Testis (tissue), 3 donors: Measurements from ENCODE around the gene NRSN1. TPM values are rescaled to one million over a fixed set of nuclear protein-coding genes. Genes with fewer than 3 reads are reported as not detected.

Experiments
- DNase-seq: peaks from one replicate; pipeline ENCODE4 v3.0.0-alpha.2; 2019
- H3K27ac ChIP-seq, 2 donors: fragments of 200-600 bp; sonication (generic); one replicate each; pipeline ENCODE4 v1.5.1; 2019
- H3K27me3 ChIP-seq: fragments of 200-600 bp; sonication (generic); one replicate; pipeline ENCODE4 v1.5.1; 2019
- H3K36me3 ChIP-seq: fragments of 200-600 bp; sonication (generic); one replicate; pipeline ENCODE4 v1.5.1; 2017; ENCODE audit warnings: low read depth; ENCODE audit errors: missing control alignments
- H3K4me1 ChIP-seq: fragments of 200-600 bp; sonication (generic); one replicate; pipeline ENCODE4 v1.5.1; 2019
- H3K4me3 ChIP-seq, 2 donors: fragments of 200-600 bp; sonication (generic); one replicate each; pipeline ENCODE4 v1.5.1; 2017 to 2019
- H3K9me3 ChIP-seq: fragments of 200-600 bp; sonication (generic); one replicate; pipeline ENCODE4 v1.5.1; 2017
- CTCF ChIP-seq, 3 experiments: fragments of 450-650 bp in 2 of 3; fragments of 200-600 bp in 1 of 3; sonication (generic) in 1 of 3; IDR thresholded peaks; one replicate each; pipeline ENCODE4 v1.5.1; 2016 to 2019; ENCODE audit warnings: antibody characterized with exemption in 3 of 3, mild to moderate bottlenecking in 2 of 3, moderate library complexity in 1 of 3
- POLR2A ChIP-seq: fragments of 450-650 bp; IDR thresholded peaks from one replicate; pipeline ENCODE4 v1.6.1; 2017; ENCODE audit warnings: antibody characterized with exemption, mild to moderate bottlenecking, moderate library complexity
- WGBS, 2 donors: methylation state at CpG; one replicate each; pipeline ENCODE4 v1.1.5; 2018; 5-methylcytosine and 5-hydroxymethylcytosine counted together
- intact Hi-C: fragments of 100-400 bp; cut with DNase I; formaldehyde crosslinking; loops from one replicate; pipeline ENCODE4 v1.15.1; 2023; ENCODE audit warnings: low total_unique reads
- polyA plus RNA-seq: library from polyadenylated mRNA; stranded (reverse); fragments of 350-450 nt; fragmentation: Illumina TruSeq; extraction: RNeasy Lipid Tissue Mini Kit (QIAGEN cat#74804); gene quantifications from one replicate; pipeline ENCODE4 v1.2.3, GENCODE V29; 2014; ENCODE audit warnings: low read depth, low replicate concordance; ENCODE audit not compliant: insufficient read depth
- total RNA-seq, 2 donors: library from RNA; depleted of rRNA; stranded (reverse); fragments of >200 nt; gene quantifications; one replicate each; pipeline ENCODE4 v1.2.3, GENCODE V29; 2016

NRSN1 gene
- total and polyA plus RNA-seq, 3 donors from 2014 or later = 0.37 to 0.42 TPM; not detected in 1

GRCh38 chr6:24092407-24092806, 33.6 kb upstream of the NRSN1 start:
- no peak overlapping the region for H3K27ac ChIP-seq
- H3K9me3 ChIP-seq = no peaks in the 10 kb centered on the region
- DNase-seq = no peak
- H3K4me3 ChIP-seq = no peak overlapping the region
- no peaks in the 10 kb centered on the region for H3K4me1 ChIP-seq
- WGBS, 2 donors = 62 to 81% methylated on average over 3 of the region's 3 CpGs
- no peaks in the 10 kb centered on the region for H3K36me3 ChIP-seq
- intact Hi-C loops = no loop called here
- H3K27me3 ChIP-seq = no peaks in the 10 kb centered on the region
- no peak for TF ChIP-seq CTCF (IDR thresholded peaks at IDR 0.05)
- no peak for TF ChIP-seq POLR2A

DNA sequence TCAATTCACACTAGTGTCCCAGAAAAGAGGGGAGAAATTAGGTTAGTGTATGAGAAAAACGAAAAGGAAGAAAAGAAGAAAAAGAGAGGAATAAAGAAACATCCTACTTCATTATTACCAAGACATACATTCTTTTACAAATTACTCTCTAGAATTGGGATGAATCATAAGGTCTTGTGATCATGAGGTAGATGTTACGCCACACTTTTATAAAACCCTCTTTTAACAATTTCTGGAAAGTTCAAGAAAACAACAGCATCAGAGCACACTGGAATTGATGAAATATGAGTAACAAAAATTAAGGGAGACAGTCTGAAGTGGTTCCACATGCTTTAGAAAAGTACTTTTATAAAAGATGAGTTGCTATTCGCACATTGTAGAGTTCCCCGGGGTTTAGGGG, 32.6 kb upstream of the NRSN1 start:
- 88 to 90% methylated on average over 4 of the region's 4 CpGs for WGBS, 2 donors
- no peak overlapping the region for H3K4me3 ChIP-seq
- no peaks in the 10 kb centered on the region for H3K27me3 ChIP-seq
- H3K4me1 ChIP-seq = no peaks in the 10 kb centered on the region
- intact Hi-C loops = no loop called here
- TF ChIP-seq POLR2A (no peak), CTCF (IDR thresholded peaks at IDR 0.05) (no peak)
- H3K27ac ChIP-seq = no peak overlapping the region
- no peaks in the 10 kb centered on the region for H3K9me3 ChIP-seq
- no peaks in the 10 kb centered on the region for H3K36me3 ChIP-seq
- DNase-seq = no peak

GRCh38 chr6:24099181-24099580, 26.8 kb upstream of the NRSN1 start:
- TF ChIP-seq CTCF (IDR thresholded peaks at IDR 0.05) (no peak), POLR2A (no peak)
- 76 to 96% methylated on average over 2 of the region's 2 CpGs for WGBS, 2 donors
- H3K27me3 ChIP-seq = no peaks in the 10 kb centered on the region
- DNase-seq = no peak
- no peak overlapping the region for H3K4me3 ChIP-seq
- no peaks in the 10 kb centered on the region for H3K36me3 ChIP-seq
- H3K9me3 ChIP-seq = no peaks in the 10 kb centered on the region
- no peak overlapping the region for H3K27ac ChIP-seq
- intact Hi-C loops = no loop called here
- H3K4me1 ChIP-seq = no peaks in the 10 kb centered on the region

DNA sequence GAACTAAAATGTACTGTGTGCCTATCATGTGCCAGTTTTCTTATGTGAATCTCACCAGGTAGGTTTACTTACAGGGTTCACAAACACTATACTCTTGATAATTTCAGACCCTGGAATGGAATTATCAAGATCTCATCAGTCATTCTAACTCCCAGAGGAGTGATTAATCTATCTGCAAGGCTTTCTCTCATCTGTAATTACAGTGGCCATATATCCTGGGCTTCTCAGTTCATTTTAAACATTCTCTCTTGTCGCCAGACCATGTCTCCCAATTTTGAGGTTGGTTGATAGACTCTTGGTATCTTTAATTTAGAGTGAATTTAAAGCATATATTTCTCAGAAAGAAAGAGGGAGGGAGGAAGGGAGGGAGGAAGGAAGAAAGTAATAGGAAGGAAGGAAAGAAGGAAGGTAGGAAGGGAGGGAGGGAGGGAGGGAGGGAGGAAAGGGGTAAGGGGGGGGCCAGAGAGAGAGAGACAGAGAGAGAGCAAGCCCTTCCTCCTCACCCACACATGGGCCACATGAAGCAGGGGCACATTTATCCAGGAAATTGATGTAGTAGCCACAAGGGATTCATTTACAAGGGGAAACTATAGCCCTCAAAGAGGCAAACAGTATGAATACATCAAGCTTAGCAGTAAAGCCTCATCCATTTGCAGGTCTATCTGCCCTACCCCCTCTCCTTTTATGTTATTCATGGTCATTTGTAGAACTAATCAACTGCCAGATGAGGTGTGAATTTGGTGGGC, 25.8 kb upstream of the NRSN1 start:
- TF ChIP-seq POLR2A (no peak), CTCF (IDR thresholded peaks at IDR 0.05) (no peak)
- H3K27me3 ChIP-seq = no peaks in the 10 kb centered on the region
- H3K4me3 ChIP-seq = no peak overlapping the region
- H3K36me3 ChIP-seq = no peaks in the 10 kb centered on the region
- intact Hi-C loops = no loop called here
- no peak for DNase-seq
- 36 to 72% methylated on average over 1 of the region's 1 CpG for WGBS, 2 donors
- H3K4me1 ChIP-seq = no peaks in the 10 kb centered on the region
- no peak overlapping the region for H3K27ac ChIP-seq
- H3K9me3 ChIP-seq = no peaks in the 10 kb centered on the region

DNA sequence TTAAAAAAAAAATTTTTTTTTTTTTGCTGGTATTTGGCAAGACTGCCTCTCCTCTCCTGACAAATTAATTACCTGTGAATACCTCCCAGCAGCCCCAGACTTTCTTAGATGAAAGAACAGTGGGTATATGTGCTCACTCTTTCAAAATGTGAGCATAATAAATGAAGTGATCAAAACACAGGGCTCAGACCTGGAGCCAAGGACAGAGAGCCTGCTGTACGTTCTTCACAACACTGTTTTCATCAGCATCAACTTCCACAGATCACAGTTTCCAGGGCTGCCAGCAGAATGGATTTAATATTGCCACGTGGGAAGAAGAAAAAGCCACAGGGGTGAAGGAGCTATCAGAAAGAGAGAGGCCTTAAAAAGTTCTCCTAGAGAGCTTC, 25.3 kb upstream of the NRSN1 start:
- DNase-seq = no peak
- H3K9me3 ChIP-seq = no peaks in the 10 kb centered on the region
- H3K36me3 ChIP-seq = no peaks in the 10 kb centered on the region
- H3K27me3 ChIP-seq = no peaks in the 10 kb centered on the region
- 47 to 53% methylated on average over 2 of the region's 2 CpGs for WGBS, 2 donors
- TF ChIP-seq CTCF (IDR thresholded peaks at IDR 0.05) (no peak), POLR2A (no peak)
- no peak overlapping the region for H3K27ac ChIP-seq
- H3K4me1 ChIP-seq = no peaks in the 10 kb centered on the region
- intact Hi-C loops = no loop called here
- H3K4me3 ChIP-seq = no peak overlapping the region
